GM18868 (cell line): Measurements from ENCODE around the gene WDR53.
"Not testable (repeated sequence)": the region's sequence is repeated elsewhere in the genome, so short reads cannot be mapped to it uniquely, and the experiment has no call there.

ENCODE experiments used
- ATAC-seq: cut with Tn5 transposase; IDR thresholded peaks from one replicate; pipeline ENCODE4 v1.9.1; 2021; ENCODE audit warnings: mild to moderate bottlenecking, moderate library complexity; ENCODE audit not compliant: unreplicated experiment

WDR53 gene

DNA sequence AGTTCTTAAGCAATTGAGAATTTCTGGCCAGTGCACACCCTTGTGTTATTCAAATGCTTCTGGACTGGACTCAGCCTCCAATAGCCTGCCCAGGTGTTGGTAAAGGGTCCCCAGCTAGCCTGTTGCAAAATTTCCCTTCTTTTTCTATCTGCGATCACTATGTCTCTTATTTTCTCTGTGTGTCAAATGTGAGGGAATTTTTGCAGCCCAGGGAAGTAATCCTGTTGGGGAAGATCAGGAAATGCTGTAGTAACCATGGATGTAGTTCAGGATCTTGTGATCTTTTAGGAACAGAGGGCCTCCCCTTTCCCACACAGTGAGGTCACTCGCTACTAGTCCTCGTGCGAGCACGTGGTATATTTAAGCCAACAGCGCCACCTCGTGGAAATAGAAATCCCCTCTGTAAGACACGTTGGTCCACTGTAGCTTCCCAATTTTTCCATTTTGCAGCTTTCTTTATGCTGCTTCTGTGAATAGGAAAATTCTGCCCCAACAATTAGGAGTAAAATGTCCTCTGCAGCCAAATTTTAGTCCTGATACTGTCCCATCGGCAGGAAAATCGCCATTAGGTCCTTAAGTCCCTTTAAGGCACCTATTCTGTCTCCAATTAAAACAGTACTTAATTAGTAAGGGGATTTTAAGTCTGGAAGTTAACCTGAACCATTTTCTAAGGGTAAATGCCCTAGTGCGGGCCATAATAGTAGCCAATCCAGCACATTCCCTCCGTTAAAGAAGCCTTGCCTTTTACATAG lies 49.2 kb downstream of the WDR53 start:
- no peak for ATAC-seq

DNA sequence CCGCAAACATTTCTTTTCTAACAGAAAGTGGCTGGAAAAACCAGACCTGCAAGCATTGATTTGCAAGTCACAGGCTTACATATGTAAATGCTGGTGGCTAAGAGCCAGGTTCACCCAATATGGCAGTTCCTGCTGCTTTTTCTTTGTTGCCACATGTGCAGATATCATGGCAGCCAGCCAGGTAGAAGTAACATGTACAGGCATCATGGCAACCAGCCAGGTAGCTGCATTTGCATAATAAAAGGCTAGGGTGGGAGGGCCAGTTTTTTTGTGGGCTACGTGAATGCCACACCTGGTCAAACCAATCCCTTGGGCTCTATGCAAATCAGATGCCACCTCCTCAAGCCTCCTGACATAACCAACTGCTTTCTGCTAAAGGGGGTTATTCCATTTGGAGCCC lies 50.4 kb downstream of the WDR53 start:
- ATAC-seq, result no peak

DNA sequence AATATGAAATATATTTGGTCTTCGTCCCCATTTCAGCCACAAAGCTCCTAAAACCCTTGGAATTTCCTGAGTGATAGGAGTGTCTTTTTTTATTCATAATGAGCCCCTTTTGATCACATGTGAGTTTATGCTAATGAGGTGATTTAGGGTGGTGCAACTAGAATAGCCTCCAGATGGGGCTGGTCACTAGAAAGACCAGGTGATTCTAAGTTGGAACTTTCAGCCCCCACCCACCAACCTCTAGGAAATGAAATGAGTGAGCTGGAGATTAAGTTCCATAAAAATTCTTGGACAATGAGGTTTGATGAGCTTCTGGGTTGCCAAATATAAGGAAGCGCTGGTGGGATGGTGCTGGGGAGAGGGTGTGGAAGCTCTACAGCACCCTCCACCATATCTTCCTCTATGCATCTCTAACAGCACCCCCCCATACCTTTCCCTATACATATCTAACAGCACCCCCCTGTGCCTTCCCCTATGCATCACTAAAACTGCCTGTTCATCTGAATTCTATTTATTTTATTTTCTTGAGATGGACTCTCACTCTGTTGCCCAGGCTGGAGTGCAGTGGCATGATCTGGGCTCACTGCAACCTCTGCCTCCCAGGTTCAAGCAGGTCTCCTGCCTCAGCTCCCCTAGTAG lies 51.1 kb downstream of the WDR53 start:
- no peak for ATAC-seq

DNA sequence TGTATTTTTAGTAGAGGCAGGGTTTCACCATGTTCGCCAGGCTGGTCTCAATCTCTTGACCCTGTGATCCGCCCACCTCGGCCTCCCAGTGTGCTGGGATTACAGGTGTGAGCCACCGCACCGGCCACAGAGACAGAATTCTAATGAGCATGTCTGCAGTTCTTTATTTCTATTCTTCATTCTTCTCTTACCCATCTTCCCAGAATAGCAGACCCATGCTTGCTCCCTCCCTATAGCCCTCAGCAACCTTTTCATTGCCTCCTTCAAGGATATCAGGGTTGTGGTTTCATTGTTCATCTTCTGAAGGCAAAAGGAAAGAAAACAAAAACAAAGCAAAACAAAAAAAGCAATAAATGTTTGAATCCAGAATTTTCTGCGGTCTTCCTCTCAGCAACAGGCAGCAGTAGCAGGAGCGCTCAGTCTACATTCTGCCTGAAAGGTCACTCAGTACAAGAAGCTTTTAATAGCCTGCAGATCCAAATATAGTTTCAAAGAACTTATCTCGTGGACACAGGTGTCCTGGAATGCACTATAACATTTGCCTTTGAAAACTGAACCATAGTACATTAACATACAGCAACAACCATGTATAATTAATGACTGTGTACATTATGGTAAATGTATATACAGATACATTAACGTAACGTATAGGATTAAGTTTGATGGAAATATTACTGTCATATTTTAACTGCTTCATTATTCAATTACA lies 53.3 kb downstream of the WDR53 start, which contains the start of gene SMCO1:
TSS of gene SMCO1 (minus strand) at position 434 of the 709 bp plus-strand sequence. CDS start at position 297, 137 bp downstream.
- no peak for ATAC-seq

DNA sequence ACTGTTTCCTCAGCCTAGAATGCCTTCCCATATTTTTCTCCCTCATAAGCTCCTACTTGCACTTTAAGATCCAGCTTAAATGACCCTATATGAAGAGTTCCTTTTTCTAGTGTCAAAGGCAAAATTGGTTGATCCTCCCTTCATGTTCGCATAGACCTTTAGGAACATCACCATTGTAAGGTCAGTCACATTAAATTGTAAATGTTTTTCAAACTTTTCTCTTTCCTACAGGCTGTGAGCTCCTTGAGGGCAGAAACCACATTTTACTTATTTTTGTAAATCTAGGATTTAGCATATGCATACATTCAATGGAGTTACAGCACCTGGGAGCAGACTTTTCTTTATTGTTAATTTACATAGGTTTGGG lies 54.0 kb downstream of the WDR53 start:
- no peak for ATAC-seq

DNA sequence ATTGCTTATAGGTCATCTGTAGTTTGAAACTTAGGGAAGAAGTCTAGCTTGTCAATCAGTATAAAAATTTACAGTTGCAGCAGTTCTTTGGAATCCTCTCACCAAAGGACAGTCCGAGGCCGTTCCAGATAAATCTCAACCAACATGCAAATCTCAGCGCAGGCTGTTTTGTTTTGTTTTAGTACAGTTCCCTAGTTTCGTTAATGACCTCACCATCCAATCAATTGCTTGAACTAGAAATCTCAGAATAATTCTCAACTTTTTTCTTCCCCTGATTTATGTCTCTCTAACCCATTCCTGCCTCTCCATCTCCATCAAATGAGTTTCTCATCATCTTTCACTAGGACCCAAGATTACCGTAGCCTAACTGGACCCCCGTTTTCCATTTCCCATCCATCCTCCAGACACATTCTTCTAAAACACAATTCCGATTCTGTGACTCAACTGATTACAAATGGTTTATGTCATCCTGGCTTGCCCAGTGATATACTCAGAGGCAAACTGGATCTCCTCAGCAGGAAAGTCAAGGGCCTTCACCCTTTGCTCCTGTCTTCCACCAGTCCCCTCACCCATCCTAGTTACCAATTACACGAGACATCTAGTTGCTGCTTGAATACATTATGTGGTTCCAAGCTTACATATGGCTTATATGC lies 54.5 kb downstream of the WDR53 start:
- ATAC-seq, result no peak

DNA sequence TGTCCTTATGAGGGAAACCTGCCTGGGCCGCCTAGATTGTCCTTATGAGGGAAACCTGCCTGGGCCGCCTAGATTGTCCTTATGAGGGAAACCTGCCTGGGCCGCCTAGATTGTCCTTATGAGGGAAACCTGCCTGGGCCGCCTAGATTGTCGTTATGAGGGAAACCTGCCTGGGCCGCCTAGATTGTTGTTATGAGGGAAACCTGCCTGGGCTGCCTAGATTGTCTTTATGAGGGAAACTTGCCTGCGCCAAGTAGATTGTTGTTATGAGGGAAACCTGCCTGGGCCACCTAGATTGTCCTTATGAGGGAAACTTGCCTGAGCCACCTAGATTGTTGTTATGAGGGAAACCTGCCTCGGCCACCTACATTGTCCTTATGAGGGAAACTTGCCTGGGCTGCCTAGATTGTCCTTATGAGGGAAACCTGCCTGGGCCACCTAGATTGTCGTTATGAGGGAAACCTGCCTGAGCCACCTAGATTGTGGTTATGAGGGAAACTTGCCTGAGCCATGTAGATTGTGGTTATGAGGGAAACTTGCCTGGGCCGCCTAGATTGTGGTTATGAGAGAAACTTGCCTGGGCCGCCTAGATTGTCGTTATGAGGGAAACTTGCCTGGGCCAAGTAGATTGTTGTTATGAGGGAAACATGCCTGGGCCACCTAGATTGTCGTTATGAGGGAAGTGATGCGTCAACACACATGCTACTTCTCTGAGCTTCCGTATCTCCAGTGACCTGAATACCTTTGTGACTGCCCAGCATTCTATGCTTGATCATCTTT lies 56.5 kb downstream of the WDR53 start:
- ATAC-seq, result not testable (repeated sequence)

DNA sequence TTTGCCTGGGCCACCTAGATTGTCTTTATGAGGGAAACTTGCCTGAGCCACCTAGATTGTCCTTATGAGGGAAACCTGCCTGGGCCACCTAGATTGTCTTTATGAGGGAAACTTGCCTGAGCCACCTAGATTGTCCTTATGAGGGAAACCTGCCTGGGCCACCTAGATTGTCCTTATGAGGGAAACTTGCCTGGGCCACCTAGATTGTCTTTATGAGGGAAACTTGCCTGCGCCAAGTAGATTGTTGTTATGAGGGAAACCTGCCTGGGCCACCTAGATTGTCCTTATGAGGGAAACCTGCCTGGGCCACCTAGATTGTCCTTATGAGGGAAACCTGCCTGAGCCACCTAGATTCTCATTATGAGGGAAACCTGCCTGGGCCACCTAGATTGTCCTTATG lies 57.2 kb downstream of the WDR53 start:
- ATAC-seq, result not testable (repeated sequence)

DNA sequence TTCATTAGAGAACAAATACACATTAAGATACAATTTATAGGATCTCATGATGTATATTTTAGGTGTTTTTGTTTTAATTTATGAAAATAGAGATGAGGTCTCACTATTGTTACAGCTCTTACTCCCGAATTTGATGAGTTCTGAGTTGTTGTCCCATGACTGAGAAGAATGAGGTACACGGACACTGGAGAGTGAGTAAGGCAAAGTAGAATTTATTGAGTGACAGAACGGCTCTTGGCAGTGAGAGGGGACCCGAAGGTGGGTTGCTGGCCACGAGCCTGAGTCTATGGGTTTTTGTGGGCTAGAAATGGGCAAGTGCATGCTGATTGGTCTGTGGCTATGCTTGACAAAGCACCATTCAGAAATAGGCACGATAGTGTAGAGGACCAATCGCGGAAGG lies 61.7 kb downstream of the WDR53 start:
- no peak for ATAC-seq

DNA sequence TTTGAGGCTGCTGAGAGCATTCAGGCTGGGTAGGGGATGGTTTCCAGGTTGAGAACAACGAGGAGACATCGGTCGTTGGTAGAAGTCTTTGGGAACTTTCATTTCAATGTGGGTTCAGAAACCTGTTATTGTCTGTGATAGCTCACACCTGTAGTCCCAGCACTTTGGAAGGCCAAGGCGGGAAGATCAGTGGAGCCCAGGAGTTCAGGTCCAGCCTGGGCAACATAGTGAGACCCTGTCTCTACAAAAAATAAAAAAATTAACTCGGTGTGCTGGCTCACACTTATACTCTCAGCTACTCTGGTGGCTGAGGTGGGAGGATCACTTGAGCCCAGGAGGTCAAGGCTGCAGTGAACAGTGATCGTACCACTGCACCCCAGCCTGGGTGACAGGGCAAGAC lies 63.8 kb downstream of the WDR53 start:
- no peak for ATAC-seq
